Activated CD8-positive, alpha-beta memory T cell treated with anti-CD3 and anti-CD28 coated beads, Interleukin-2, amount 50 U/mL, for 1 hour (primary cell): ENCODE results near the gene TLX1.

Experiments
- DNase-seq: peaks from one replicate; pipeline ENCODE4 v3.0.0-alpha.2; 2020; ENCODE audit errors: extremely low read depth

Gene TLX1

GRCh38 chr10:101130984-101131961 is at the start of gene TLX1:
Gene TLX1 (plus strand): TSS chr10:101131300. CDS start chr10:101131542, 242 bp downstream.
- DNase-seq = no peak

- DNase-seq = no peak
These were observed 45.3 kb upstream of the TLX1 start for GRCh38 chr10:101085846-101086245.

- no peak for DNase-seq
These were observed 43.7 kb upstream of the TLX1 start for GRCh38 chr10:101087376-101087775.

DNA sequence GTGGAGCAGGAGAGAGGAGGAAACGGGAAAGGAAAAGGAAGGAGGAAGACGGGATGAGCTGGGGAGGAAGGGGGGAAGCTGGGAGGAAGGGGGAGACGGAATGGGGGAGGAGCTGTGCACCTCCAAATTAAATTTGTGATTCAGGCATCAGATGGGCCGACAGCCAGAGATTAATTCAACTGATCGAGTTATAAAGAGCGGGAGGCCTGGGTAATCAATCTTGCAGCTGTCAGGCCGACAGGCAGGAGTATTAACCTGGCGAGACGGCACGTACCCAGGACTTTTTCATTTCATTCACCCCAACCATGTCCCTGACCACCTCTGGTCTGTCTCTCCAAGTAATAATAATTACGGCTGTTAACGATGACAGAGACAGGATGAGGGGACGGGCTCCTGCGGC is 43.1 kb upstream of the TLX1 start:
- DNase-seq = no peak

DNA sequence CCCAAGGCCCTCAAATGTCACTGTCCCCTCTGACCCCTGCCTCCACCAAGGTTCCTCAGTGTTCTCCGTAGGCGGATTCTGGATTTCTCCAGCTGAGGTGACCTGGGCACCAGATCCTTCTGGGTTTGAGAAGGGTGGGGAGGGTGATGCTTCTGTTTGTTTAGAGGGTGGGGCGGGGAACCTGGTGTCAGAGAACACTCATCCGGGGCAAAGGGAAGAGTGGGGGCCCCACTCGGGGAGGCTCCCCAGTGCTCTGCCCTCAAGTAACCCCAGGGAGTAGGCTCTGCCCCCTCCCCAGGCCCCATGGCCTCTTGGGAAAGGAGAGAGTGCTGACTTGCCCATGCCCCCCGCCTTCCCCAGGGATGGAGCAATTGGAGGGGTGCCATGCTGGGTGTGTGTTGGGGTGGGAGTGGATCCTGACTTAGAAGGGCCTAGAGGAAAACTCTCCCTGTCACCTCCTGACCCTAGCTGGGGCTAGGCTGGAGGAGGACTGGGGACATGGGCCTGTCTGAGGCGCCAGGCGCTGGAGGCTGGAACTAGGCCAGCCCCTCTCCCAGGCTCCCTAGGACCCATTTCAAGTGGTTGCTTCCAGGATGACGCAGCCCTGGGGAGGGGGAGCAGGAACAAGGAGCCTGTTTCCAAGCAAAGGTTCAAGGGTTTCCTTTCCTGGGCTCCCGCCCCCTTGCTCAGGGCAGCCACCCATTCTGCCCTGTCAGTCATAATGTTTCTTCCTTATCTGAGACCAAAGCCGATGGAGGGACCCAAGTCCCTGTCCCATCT is 41.4 kb upstream of the TLX1 start:
- DNase-seq = no peak

- no peak for DNase-seq
These were observed 40.5 kb upstream of the TLX1 start for GRCh38 chr10:101090597-101090996.

GRCh38 chr10:101091546-101092290 is 39.4 kb upstream of the TLX1 start:
- no peak for DNase-seq

DNA sequence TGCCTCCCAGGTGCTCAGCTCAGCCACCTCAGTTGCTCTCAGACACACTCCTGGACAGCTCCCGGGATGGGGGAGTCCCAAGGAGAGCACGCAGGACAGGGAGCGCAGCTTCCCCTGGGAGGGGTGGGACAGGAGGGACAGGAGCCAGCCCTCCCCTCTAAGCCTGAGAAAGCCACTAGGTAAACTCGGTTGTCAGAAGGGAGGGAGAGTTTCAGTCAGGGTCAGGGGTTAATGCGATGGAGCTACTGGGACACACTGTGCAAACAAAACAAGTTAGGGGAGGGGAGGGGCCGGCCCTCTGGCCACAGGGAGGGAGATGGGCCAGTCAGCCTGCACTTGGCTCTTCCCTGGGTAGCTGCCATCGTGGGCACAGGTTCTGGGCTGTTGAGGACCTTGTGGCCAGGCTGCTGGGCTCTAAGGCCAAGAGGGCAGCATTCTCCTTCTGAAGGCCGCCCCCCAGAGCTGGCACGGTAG is 38.2 kb upstream of the TLX1 start:
- DNase-seq = no peak

DNA sequence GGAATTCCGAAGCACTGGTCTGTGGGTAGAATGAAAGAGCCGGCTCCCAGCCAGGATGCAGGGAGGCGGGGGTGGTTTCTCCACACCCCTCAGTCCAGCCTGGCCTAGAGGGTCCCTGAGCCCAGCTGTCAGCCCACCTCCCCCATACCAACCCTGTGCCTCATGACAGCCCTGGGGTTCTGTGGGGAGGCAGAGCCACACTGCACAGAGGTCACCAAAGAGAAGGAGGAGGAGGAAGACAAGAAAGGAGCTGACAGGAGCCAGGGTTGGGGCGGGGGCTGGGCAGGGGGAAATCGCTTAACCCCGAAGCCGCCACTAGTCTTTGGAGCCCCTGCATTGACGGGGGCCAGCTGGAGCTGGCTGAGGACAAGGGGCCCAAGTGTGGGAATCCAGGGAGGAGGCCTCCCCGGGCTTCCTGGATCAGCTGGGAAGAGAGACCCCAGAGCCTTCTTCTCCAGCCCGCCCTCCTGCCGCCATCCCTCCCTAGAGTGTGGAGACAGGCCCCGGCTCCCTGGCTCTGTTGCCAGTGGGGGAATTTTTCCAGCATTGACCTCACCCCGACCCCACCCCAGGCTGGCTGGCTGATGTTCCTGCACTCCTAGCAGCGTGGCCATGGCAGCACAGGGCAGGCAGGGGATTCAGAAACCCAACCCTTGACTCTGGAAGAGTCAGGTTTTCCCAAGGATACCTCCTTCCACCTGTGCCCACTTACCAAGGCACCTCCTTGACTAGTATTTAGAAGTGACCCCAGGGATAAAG is 36.8 kb upstream of the TLX1 start:
- no peak for DNase-seq

DNA sequence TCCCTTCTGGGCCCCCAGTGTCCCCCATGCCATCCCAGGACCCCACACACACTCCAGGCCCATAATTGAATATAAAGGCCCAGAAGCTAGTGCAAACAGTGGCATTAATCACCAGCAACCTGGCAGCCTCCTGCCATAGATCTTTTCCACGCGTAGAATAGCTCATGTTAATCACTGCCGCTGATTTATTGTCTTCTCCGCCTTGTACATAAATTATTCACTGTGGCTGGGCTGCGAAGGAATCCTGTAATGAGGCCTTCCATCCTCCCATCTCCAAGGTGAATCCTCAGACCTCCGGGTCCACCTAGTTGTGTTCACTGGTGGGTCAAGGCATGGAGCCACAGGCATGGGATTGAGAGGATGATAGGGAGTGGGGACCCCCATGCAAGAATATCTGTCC is 36.1 kb upstream of the TLX1 start:
- no peak for DNase-seq

DNA sequence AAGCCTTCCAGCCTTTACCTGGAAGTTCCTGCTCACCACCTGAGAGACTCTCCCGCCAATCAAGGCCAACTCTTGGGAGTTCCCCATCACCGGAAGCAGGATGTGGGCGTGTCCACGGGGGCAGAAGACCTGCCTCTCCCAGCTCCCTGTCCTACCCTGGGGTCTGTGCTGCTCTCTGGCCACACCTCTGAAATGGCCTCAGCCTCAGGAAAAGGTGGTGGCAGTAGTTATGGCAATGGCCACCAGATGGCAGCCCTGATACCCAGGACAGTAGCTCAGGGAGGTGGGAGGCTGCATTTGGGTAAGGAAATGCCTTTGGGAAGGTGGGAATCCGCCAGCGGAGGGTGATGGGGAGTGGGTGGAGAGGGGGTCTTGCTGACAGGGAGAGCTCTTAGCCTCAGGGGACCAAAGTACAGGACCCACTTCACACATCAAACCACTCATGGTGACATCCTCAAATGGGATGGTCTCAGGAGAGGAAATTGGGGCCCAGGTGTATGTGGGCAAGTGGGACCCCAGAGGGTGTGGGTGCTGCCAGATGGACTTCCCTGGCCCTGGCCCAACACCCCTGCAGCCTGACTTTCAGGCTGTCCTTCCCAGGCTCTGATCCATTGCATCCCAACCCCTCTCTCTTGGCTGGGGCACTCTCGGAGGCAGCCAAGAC is 35.4 kb upstream of the TLX1 start:
- DNase-seq = peak; percentile 30

DNA sequence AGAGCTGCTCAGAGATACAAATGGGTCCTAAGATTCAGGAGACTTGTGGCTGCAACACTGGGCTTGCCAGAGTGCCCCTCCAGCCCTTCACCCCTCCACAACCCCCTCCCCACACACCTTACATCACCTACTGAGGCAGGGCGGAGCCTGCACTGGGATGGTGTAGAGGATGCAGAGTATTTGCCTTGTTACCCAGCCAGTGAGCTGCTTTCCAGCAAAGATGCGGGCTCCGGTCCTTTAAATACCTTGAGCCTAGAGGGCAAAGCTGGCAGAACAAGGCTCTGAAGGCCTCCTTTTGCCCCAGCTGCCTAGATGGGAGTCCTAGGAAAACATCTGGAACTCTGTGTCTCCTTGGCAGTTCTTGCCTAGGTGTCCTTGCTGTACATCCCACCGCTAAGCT is 34.7 kb upstream of the TLX1 start:
- DNase-seq = no peak

- DNase-seq = no peak
These were observed 33.2 kb upstream of the TLX1 start for GRCh38 chr10:101097881-101098280.

- no peak for DNase-seq
These were observed 31.2 kb upstream of the TLX1 start for GRCh38 chr10:101099901-101100300.

GRCh38 chr10:101101372-101101881 is 29.7 kb upstream of the TLX1 start:
- no peak for DNase-seq

DNA sequence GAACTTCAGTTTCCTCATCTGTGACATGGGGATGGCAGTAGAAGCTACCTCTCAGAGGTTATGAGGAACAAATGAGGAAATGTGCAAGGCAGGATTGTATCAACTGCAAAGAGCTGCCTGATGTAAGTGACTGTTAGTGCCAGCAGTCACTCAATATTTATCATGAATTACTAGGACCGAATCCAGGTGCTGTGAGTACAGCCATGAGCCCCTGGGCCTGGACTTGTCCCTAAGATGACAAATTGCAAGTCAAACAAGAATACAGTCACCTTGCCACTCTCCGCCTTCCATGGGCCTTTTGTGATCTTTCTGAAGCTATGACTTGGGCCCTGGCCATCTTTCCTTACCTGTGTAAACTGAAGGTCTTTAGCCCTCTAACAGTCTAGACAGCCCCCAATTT is 27.7 kb upstream of the TLX1 start:
- DNase-seq = no peak

DNA sequence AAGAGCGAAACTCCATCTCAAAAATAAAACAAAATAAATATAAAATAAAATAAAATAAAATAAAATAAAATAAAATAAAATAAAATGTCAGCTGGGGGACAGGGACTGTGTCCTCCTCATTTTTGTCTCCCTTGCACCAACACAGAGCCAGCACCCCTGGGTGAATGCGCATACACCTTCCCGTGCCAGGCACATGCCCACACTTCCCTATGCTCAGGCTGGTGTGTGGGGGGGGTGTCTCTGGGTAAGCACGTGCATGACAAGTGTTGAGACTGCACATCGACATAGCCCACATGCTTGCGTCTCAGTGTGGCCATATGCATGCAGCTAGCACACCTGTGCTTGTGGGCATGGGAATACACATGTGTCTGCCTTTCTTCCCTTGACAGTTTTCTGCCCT is 24.7 kb upstream of the TLX1 start:
- DNase-seq = no peak

- no peak for DNase-seq
These were observed 23.3 kb upstream of the TLX1 start for GRCh38 chr10:101107771-101108170.

GRCh38 chr10:101110856-101111523 is 20.1 kb upstream of the TLX1 start:
- DNase-seq = no peak

GRCh38 chr10:101111547-101111946 is 19.6 kb upstream of the TLX1 start:
- DNase-seq = no peak
